Embryonic facial prominence (tissue), 1 donor: ENCODE data around the gene MPV17L.
"Not testable (repeated sequence)": the region's sequence is repeated elsewhere in the genome, so short reads cannot be mapped to it uniquely, and the experiment has no call there.

Experiments
- DNase-seq: peaks from one replicate; pipeline ENCODE4 v3.0.0-alpha.2; 2016; ENCODE audit errors: extremely low spot score

Gene MPV17L

DNA sequence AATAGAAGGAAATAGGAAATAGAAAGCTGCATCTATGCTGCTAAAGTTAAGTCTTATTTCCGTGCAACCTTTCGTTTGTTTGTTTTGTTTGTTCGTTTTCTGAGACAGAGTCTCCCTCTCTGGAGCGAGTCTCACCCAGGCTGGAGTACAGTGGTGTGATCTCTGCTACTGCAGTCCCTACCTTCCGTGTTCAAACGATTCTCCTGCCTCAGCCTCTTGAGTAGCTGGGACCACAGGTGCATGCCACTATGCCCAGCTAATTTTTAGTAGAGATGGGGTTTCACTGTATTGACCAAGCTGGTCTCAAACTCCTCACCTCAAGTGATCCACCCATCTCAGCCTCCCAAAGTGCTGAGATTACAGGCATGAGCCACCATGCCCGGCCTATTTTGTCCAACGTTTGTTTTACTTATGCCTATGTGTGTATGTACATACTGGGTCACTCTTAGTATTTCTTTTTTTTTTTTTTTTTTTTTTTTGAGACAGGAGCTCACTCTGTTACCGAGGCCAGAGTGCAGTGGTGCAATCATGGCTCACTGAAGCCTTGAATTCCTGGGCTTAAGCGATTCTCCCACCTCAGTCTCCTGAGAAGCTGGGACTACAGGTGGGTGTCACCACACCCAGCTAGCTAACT, 55.7 kb downstream of the MPV17L start:
- no peak for DNase-seq

GRCh38 chr16:15452246-15452855, 56.8 kb downstream of the MPV17L start:
- DNase-seq, result no peak

- not testable (repeated sequence) for DNase-seq
Measured at GRCh38 chr16:15453296-15453695, 57.7 kb downstream of the MPV17L start.

GRCh38 chr16:15454933-15455332, 59.4 kb downstream of the MPV17L start:
- not testable (repeated sequence) for DNase-seq

GRCh38 chr16:15457400-15457799, 61.8 kb downstream of the MPV17L start:
- no peak for DNase-seq

GRCh38 chr16:15457958-15458357, 62.4 kb downstream of the MPV17L start:
- DNase-seq, result no peak

DNA sequence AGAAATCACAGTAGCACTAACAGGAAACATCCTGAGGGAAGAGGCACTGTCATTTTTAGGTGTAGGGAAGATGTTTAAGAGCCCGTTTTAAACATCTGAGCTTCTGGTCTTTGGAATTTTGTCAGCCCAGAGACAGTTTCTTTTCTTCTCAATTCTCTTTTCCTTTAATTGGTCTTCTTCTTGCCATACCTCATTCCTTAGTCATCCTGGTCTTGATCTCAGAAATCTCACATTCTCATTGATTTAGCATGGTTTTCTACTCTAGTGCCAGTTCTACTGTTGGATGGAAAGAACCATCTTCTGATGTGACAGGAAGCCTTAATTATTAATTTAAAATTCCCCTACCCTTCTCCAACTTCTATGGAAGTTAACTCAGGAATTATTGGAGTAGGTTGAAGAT, 64.2 kb downstream of the MPV17L start:
- DNase-seq, result no peak

GRCh38 chr16:15460601-15461000, 65.0 kb downstream of the MPV17L start:
- no peak for DNase-seq

DNA sequence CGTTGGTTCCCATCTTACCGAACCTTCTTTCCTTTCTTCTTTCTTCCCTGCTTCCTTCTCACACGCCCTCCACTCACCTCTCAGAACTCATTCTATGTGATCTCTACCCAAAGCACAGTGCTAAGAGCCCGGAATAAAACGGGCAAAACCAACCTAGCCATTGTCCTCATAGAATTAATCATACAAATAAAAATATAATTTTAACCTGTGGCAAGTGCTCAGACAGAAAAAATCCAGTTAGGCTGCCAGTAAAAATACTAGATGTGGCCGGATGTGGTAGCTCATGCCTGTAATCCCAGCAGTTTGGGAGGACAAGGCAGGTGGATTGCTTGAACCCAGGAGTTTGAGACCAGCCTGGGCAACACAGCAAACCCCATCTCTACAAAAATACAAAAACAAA, 65.8 kb downstream of the MPV17L start:
- no peak for DNase-seq
